Measurements from ENCODE around the gene ELMO1. TPM values are rescaled to one million over a fixed set of nuclear protein-coding genes. Genes with fewer than 3 reads are reported as not detected.

Gene ELMO1
- total and polyA plus RNA-seq, 8 donors = 3.0 to 20.6 (median 6.6) TPM

GRCh38 chr7:36939816-36940215, 508.8 kb downstream of the ELMO1 start:
- DNase-seq = no peak
- intact Hi-C loops (cut with DNase I) = no loop called here
- no peak overlapping the region for H3K27ac ChIP-seq
- peaks cover 2 to 5% (median 4%) of the 10 kb centered on the region in 3 donors for H3K4me1 ChIP-seq
- TF ChIP-seq CTCF (IDR thresholded peaks at IDR 0.05) = no peak
- WGBS, 2 donors = 89 to 92% methylated on average over 4 of the region's 4 CpGs
- FAIRE-seq = no peak
- no peaks in the 10 kb centered on the region for H3K36me3 ChIP-seq
- ATAC-seq = no peak
- H3K4me3 ChIP-seq = no peak overlapping the region
- H3K9me3 ChIP-seq = no peaks in the 10 kb centered on the region
- H3K27me3 ChIP-seq = no peaks in the 10 kb centered on the region

- FAIRE-seq = no peak
- H3K9me3 ChIP-seq = no peaks in the 10 kb centered on the region
Observed at GRCh38 chr7:36937754-36938563, 510.7 kb downstream of the ELMO1 start.

GRCh38 chr7:36931892-36932291, 516.8 kb downstream of the ELMO1 start:
- no peaks in the 10 kb centered on the region for H3K9me3 ChIP-seq
- no peak for FAIRE-seq
- no peaks in the 10 kb centered on the region for H3K36me3 ChIP-seq
- intact Hi-C loops (cut with DNase I) = no loop called here
- H3K27me3 ChIP-seq = no peaks in the 10 kb centered on the region
- ATAC-seq = no peak
- 95 to 98% methylated on average over 1 of the region's 1 CpG for WGBS, 2 donors
- peaks cover 0 to 5% (median 3%) of the 10 kb centered on the region in 3 donors for H3K4me1 ChIP-seq
- H3K4me3 ChIP-seq = no peak overlapping the region
- DNase-seq = no peak
- no peak overlapping the region for H3K27ac ChIP-seq
- no peak for TF ChIP-seq CTCF (IDR thresholded peaks at IDR 0.05)

More at GRCh38 chr7:36937754-36938563, 510.7 kb downstream of the ELMO1 start:
- Histone ChIP-seq H3K4me1 (no peaks in the 10 kb centered on the region), H3K27me3 (no peaks in the 10 kb centered on the region), H3K27ac (no peak overlapping the region), H3K36me3 (no peaks in the 10 kb centered on the region), H3K4me3 (no peak overlapping the region)
- intact Hi-C loops (cut with DNase I) = no loop called here
- ATAC-seq (no peak), DNase-seq (no peak)
- no peak for TF ChIP-seq CTCF (IDR thresholded peaks at IDR 0.05)
- WGBS, 2 donors = 95 to 96% methylated on average over 2 of the region's 2 CpGs

- no peak for TF ChIP-seq CTCF (IDR thresholded peaks at IDR 0.05)
- ATAC-seq (no peak), FAIRE-seq (no peak), DNase-seq (no peak)
- H3K4me1 ChIP-seq = peaks cover 0 to 5% (median 3%) of the 10 kb centered on the region in 3 donors
- H3K9me3 ChIP-seq = no peaks in the 10 kb centered on the region
- intact Hi-C loops (cut with DNase I) = no loop called here
- no peaks in the 10 kb centered on the region for H3K27me3 ChIP-seq
- no peak overlapping the region for H3K27ac ChIP-seq
- WGBS, 2 donors = 95% methylated on average over 4 of the region's 4 CpGs
- H3K36me3 ChIP-seq = no peaks in the 10 kb centered on the region
- no peak overlapping the region for H3K4me3 ChIP-seq
Observed at GRCh38 chr7:36929791-36930190, 518.9 kb downstream of the ELMO1 start.

GRCh38 chr7:36928718-36929117, 519.9 kb downstream of the ELMO1 start:
- TF ChIP-seq CTCF (IDR thresholded peaks at IDR 0.05) = no peak
- H3K27me3 ChIP-seq = no peaks in the 10 kb centered on the region
- DNase-seq (no peak), FAIRE-seq (no peak), ATAC-seq (peak in 1 of 4 donors; percentile 11)
- H3K36me3 ChIP-seq = no peaks in the 10 kb centered on the region
- no peaks in the 10 kb centered on the region for H3K9me3 ChIP-seq
- no peak overlapping the region for H3K4me3 ChIP-seq
- intact Hi-C loops (cut with DNase I) = no loop called here
- WGBS, 2 donors = 91% methylated on average over 2 of the region's 2 CpGs
- H3K4me1 ChIP-seq = peaks cover 0 to 5% (median 3%) of the 10 kb centered on the region in 3 donors
- H3K27ac ChIP-seq = no peak overlapping the region

Data from pancreas (tissue), 10 donors.